IMR-90 (cell line): ENCODE measurements around the gene P4HA1.

Experiments
- BHLHE40 ChIP-seq: fragments of 150-350 bp; IDR thresholded peaks from 2 replicates; pipeline ENCODE4 v1.6.1; 2016; ENCODE audit warnings: mild to moderate bottlenecking, low read depth, low read length
- CEBPB ChIP-seq: IDR thresholded peaks from 2 replicates; pipeline ENCODE4 v1.6.1; 2012; ENCODE audit warnings: low read depth, low read length, improper control_type of control experiment
- FOS ChIP-seq: fragments of 150-350 bp; IDR thresholded peaks from 2 replicates; pipeline ENCODE4 v1.6.1; 2016; ENCODE audit warnings: low read depth, low read length
- MAFK ChIP-seq: IDR thresholded peaks from 2 replicates; pipeline ENCODE4 v1.6.1; 2012; ENCODE audit warnings: low read depth, low read length, improper control_type of control experiment
- MXI1 ChIP-seq: IDR thresholded peaks from 2 replicates; pipeline ENCODE4 v1.6.1; 2012; ENCODE audit warnings: low read depth, mild to moderate bottlenecking, low read length, moderate library complexity, borderline replicate concordance
- NFE2L2 ChIP-seq: fragments of 150-350 bp; IDR thresholded peaks from 2 replicates; pipeline ENCODE4 v1.6.1; 2016; ENCODE audit warnings: low read depth, mild to moderate bottlenecking, low read length
- POLR2A ChIP-seq: IDR thresholded peaks from 2 replicates; pipeline ENCODE4 v1.6.1; 2012; ENCODE audit warnings: mild to moderate bottlenecking, low read depth, low read length
- RAD21 ChIP-seq: IDR thresholded peaks from 2 replicates; pipeline ENCODE4 v1.6.1; 2012; ENCODE audit warnings: low read length, improper control_type of control experiment
- RCOR1 ChIP-seq: IDR thresholded peaks from 2 replicates; pipeline ENCODE4 v1.6.1; 2012; ENCODE audit warnings: mild to moderate bottlenecking, low read length, improper control_type of control experiment; ENCODE audit not compliant: insufficient replicate concordance
- SMC3 ChIP-seq: fragments of 150-350 bp; IDR thresholded peaks from 2 replicates; pipeline ENCODE4 v1.6.1; 2016; ENCODE audit warnings: low read depth, mild to moderate bottlenecking, antibody characterized with exemption, low read length, moderate library complexity
- TF ChIP-seq, protein P1 (sequence below): conservative IDR thresholded peaks from 2 replicates; pipeline ENCODE4 v1.5.1; 2012; ENCODE audit warnings: mild to moderate bottlenecking, low read depth, low read length, improper control_type of control experiment
- TF ChIP-seq, protein P2 (sequence below): fragments of 150-350 bp; IDR thresholded peaks from 2 replicates; pipeline ENCODE4 v1.6.1; 2017; ENCODE audit warnings: mild to moderate bottlenecking, antibody characterized with exemption, low read length, low read depth

DNA sequence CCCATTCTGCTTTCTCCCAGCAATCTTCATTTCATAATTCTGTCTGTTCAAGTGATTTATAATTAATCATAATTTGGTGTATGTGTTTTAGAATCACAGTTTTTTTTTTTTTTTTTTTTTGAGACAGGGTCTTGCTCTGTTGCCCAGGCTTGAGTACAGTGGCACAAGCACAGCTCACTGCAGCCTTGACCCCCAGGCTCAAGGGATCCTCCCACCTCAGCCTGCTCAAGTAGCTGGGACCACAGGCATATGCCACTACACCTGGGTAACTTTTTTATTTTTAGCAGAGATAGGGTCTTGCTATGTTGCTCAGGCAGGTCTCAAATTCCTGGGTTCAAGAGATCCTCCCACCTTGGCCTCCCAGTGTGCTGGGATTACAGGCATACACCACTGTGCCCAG, 92.8 kb downstream of the P4HA1 start:
- TF ChIP-seq SMC3 (no peak), MXI1 (no peak), NFE2L2 (no peak), FOS (no peak), MAFK (no peak), BHLHE40 (no peak), POLR2A (no peak), CEBPB (no peak), RCOR1 (no peak), RAD21 (no peak)
- TF ChIP-seq, protein P1, sequence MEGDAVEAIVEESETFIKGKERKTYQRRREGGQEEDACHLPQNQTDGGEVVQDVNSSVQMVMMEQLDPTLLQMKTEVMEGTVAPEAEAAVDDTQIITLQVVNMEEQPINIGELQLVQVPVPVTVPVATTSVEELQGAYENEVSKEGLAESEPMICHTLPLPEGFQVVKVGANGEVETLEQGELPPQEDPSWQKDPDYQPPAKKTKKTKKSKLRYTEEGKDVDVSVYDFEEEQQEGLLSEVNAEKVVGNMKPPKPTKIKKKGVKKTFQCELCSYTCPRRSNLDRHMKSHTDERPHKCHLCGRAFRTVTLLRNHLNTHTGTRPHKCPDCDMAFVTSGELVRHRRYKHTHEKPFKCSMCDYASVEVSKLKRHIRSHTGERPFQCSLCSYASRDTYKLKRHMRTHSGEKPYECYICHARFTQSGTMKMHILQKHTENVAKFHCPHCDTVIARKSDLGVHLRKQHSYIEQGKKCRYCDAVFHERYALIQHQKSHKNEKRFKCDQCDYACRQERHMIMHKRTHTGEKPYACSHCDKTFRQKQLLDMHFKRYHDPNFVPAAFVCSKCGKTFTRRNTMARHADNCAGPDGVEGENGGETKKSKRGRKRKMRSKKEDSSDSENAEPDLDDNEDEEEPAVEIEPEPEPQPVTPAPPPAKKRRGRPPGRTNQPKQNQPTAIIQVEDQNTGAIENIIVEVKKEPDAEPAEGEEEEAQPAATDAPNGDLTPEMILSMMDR: no peak
- TF ChIP-seq, protein P2, sequence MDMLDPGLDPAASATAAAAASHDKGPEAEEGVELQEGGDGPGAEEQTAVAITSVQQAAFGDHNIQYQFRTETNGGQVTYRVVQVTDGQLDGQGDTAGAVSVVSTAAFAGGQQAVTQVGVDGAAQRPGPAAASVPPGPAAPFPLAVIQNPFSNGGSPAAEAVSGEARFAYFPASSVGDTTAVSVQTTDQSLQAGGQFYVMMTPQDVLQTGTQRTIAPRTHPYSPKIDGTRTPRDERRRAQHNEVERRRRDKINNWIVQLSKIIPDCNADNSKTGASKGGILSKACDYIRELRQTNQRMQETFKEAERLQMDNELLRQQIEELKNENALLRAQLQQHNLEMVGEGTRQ: no peak
